ENCODE results near the gene USH2A.

- TF ChIP-seq, protein P1, sequence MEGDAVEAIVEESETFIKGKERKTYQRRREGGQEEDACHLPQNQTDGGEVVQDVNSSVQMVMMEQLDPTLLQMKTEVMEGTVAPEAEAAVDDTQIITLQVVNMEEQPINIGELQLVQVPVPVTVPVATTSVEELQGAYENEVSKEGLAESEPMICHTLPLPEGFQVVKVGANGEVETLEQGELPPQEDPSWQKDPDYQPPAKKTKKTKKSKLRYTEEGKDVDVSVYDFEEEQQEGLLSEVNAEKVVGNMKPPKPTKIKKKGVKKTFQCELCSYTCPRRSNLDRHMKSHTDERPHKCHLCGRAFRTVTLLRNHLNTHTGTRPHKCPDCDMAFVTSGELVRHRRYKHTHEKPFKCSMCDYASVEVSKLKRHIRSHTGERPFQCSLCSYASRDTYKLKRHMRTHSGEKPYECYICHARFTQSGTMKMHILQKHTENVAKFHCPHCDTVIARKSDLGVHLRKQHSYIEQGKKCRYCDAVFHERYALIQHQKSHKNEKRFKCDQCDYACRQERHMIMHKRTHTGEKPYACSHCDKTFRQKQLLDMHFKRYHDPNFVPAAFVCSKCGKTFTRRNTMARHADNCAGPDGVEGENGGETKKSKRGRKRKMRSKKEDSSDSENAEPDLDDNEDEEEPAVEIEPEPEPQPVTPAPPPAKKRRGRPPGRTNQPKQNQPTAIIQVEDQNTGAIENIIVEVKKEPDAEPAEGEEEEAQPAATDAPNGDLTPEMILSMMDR (IDR thresholded peaks at IDR 0.05) = no peak
- TF ChIP-seq POLR2AphosphoS5 (IDR thresholded peaks at IDR 0.05) = no peak
- TF ChIP-seq POLR2A (IDR thresholded peaks at IDR 0.05) = no peak
- no peak for TF ChIP-seq EP300 (IDR thresholded peaks at IDR 0.05)
These were observed 598.2 kb downstream of the USH2A start for GRCh38 chr1:215825056-215825455.
